ENCODE measurements around the gene NUTM1. TPM values are rescaled to one million over a fixed set of nuclear protein-coding genes. Genes with fewer than 3 reads are reported as not detected.

Gene NUTM1
- total RNA-seq, 1 donor from 2014 or later = not detected

- H3K9me3 Mint-ChIP-seq = no peaks in the 10 kb centered on the region
- peaks cover 2% of the 10 kb centered on the region for H3K36me3 Mint-ChIP-seq (ENCODE audit: low read depth)
- H3K27ac Mint-ChIP-seq (ENCODE audit: unreplicated experiment) = no peak overlapping the region
- DNase-seq (ENCODE audit: low read depth, low spot score) = no peak
- H3K27me3 Mint-ChIP-seq (ENCODE audit: low read depth) = no peaks in the 10 kb centered on the region
- H3K4me3 Mint-ChIP-seq = no peak overlapping the region
- TF ChIP-seq, protein P1, sequence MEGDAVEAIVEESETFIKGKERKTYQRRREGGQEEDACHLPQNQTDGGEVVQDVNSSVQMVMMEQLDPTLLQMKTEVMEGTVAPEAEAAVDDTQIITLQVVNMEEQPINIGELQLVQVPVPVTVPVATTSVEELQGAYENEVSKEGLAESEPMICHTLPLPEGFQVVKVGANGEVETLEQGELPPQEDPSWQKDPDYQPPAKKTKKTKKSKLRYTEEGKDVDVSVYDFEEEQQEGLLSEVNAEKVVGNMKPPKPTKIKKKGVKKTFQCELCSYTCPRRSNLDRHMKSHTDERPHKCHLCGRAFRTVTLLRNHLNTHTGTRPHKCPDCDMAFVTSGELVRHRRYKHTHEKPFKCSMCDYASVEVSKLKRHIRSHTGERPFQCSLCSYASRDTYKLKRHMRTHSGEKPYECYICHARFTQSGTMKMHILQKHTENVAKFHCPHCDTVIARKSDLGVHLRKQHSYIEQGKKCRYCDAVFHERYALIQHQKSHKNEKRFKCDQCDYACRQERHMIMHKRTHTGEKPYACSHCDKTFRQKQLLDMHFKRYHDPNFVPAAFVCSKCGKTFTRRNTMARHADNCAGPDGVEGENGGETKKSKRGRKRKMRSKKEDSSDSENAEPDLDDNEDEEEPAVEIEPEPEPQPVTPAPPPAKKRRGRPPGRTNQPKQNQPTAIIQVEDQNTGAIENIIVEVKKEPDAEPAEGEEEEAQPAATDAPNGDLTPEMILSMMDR (conservative IDR thresholded peaks at IDR 0.05) = no peak
- no peaks in the 10 kb centered on the region for H3K4me1 Mint-ChIP-seq
Measured at GRCh38 chr15:34357653-34358052, 14.5 kb downstream of the NUTM1 start.

- Mint-ChIP-seq H3K27ac (ENCODE audit: unreplicated experiment) (no peak overlapping the region), H3K9me3 (no peaks in the 10 kb centered on the region), H3K4me1 (no peaks in the 10 kb centered on the region), H3K4me3 (no peak overlapping the region), H3K27me3 (ENCODE audit: low read depth) (no peaks in the 10 kb centered on the region), H3K36me3 (ENCODE audit: low read depth) (peaks cover 2% of the 10 kb centered on the region)
- no peak for DNase-seq (ENCODE audit: low read depth, low spot score)
- TF ChIP-seq, protein P1 (conservative IDR thresholded peaks at IDR 0.05) = peak; percentile 48
Measured at GRCh38 chr15:34358367-34358766, 15.3 kb downstream of the NUTM1 start.

- TF ChIP-seq, protein P1 (conservative IDR thresholded peaks at IDR 0.05) = no peak
- Mint-ChIP-seq H3K4me1 (no peaks in the 10 kb centered on the region), H3K4me3 (no peak overlapping the region), H3K27me3 (ENCODE audit: low read depth) (no peaks in the 10 kb centered on the region), H3K27ac (ENCODE audit: unreplicated experiment) (no peak overlapping the region), H3K9me3 (no peaks in the 10 kb centered on the region), H3K36me3 (ENCODE audit: low read depth) (peaks cover 2% of the 10 kb centered on the region)
- DNase-seq (ENCODE audit: low read depth, low spot score) = no peak
Measured at GRCh38 chr15:34358948-34359347, 15.8 kb downstream of the NUTM1 start.

DNA sequence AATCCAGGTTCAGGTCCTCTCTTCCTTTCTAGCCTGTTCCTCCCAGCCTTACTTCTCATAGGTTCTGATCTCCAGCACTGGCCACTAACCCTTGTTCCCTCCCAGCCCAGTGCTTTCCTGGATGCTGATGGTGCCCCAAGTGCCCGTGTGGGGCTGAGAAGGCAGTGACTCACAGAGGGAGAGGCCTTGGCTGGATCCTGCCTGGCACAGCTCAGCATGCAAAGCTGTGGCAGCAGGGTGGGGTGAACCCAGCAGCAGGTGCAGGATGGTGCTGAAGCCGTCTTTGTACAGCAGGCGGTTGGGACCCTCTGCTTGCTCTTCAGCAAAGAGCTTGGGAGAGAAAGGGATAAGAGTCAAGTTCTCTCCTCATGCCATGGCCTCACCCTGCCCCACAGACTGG, 16.3 kb downstream of the NUTM1 start:
- Mint-ChIP-seq H3K27ac (ENCODE audit: unreplicated experiment) (no peak overlapping the region), H3K4me1 (no peaks in the 10 kb centered on the region), H3K4me3 (no peak overlapping the region), H3K27me3 (ENCODE audit: low read depth) (no peaks in the 10 kb centered on the region), H3K36me3 (ENCODE audit: low read depth) (peaks cover 2% of the 10 kb centered on the region), H3K9me3 (no peaks in the 10 kb centered on the region)
- no peak for DNase-seq (ENCODE audit: low read depth, low spot score)
- TF ChIP-seq, protein P1 (conservative IDR thresholded peaks at IDR 0.05) = no peak

DNA sequence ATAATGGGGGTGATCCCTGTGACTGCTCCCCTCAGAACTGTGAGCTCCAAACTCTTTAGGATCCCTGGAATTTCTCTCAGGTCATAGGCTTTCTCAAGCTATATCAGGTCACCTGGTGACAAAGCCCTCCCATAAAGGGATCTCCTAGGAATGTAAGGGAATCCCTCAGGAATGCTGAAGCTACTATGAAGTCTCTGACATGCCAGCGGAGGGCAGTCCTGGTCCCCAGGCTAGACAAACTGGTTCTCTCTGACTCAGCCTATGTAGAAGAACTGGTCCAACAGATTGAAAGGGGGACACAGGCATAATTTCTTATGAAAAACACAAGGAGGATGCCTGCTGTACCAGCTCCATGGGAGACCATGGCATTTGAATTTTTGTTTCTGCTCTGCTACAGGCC, 17.2 kb downstream of the NUTM1 start:
- Mint-ChIP-seq H3K27me3 (ENCODE audit: low read depth) (no peaks in the 10 kb centered on the region), H3K27ac (ENCODE audit: unreplicated experiment) (no peak overlapping the region), H3K36me3 (ENCODE audit: low read depth) (peaks cover 2% of the 10 kb centered on the region), H3K4me1 (peaks cover 1% of the 10 kb centered on the region), H3K4me3 (no peak overlapping the region), H3K9me3 (no peaks in the 10 kb centered on the region)
- DNase-seq (ENCODE audit: low read depth, low spot score) = no peak
- TF ChIP-seq, protein P1 (conservative IDR thresholded peaks at IDR 0.05) = no peak

DNA sequence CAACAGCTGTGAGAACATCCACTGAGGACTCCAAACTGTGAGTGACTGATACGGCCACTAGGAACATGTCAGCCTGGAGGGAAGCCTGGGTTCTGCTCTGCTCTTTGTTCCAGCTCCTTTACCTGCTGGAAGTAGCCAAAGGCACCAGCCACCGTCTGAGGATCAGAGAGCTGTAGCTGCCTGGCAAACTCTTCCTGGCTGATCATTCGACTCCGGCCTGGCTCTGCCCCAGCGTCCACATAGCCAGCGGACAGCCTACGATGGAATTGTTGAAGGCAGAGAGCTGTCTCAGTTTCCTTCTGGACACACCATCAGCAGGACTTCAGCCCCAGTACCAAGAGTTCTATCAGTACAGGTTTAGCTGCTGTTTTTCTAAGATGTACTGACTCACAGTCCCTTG, 18.2 kb downstream of the NUTM1 start:
- DNase-seq (ENCODE audit: low read depth, low spot score) = no peak
- no peak overlapping the region for H3K27ac Mint-ChIP-seq (ENCODE audit: unreplicated experiment)
- no peaks in the 10 kb centered on the region for H3K9me3 Mint-ChIP-seq
- no peak overlapping the region for H3K4me3 Mint-ChIP-seq
- no peaks in the 10 kb centered on the region for H3K27me3 Mint-ChIP-seq (ENCODE audit: low read depth)
- peaks cover 2% of the 10 kb centered on the region for H3K36me3 Mint-ChIP-seq (ENCODE audit: low read depth)
- TF ChIP-seq, protein P1 (conservative IDR thresholded peaks at IDR 0.05) = no peak
- H3K4me1 Mint-ChIP-seq = peaks cover 10% of the 10 kb centered on the region
